Progenitor cell of endocrine pancreas (in vitro differentiated cells): Measurements from ENCODE around the gene DLEU7. TPM values are rescaled to one million over a fixed set of nuclear protein-coding genes. Genes with fewer than 3 reads are reported as not detected.

Experiments used
- DNase-seq: peaks from one replicate; pipeline ENCODE4 v3.0.0; 2021; ENCODE audit warnings: low spot score; ENCODE audit not compliant: unreplicated experiment
- H3K27ac Mint-ChIP-seq: 2 replicates; pipeline ENCODE4 v1.8.0; 2021; ENCODE audit warnings: mild to moderate bottlenecking, moderate library complexity, mixed read lengths
- H3K27me3 Mint-ChIP-seq: 2 replicates; pipeline ENCODE4 v1.8.0; 2021; ENCODE audit warnings: mixed read lengths
- H3K36me3 Mint-ChIP-seq: 2 replicates; pipeline ENCODE4 v1.8.0; 2022; ENCODE audit warnings: mixed read lengths; ENCODE audit not compliant: insufficient read depth
- H3K4me1 Mint-ChIP-seq: 2 replicates; pipeline ENCODE4 v1.8.0; 2021; ENCODE audit warnings: low read depth, mixed read lengths
- H3K4me3 Mint-ChIP-seq: 2 replicates; pipeline ENCODE4 v1.8.0; 2021; ENCODE audit warnings: low read depth, mild to moderate bottlenecking, moderate library complexity, mixed read lengths
- H3K9me3 Mint-ChIP-seq: 2 replicates; pipeline ENCODE4 v1.8.0; 2021; ENCODE audit warnings: low read depth, mixed read lengths
- CTCF ChIP-seq: fragments of 200-600 bp; sonication (generic); IDR thresholded peaks from one replicate; pipeline ENCODE4 v1.5.0; 2021; ENCODE audit warnings: antibody characterized with exemption, mild to moderate bottlenecking; ENCODE audit not compliant: unreplicated experiment
- total RNA-seq: library from RNA; stranded (reverse); gene quantifications from 2 replicates; pipeline ENCODE4 v1.2.1, GENCODE V29; 2021

DLEU7 gene
- total RNA-seq, 1 donor from 2014 or later: 0.50 TPM

- Mint-ChIP-seq H3K4me1 (no peaks in the 10 kb centered on the region), H3K27ac (no peak overlapping the region), H3K36me3 (peaks cover 9% of the 10 kb centered on the region), H3K27me3 (no peaks in the 10 kb centered on the region), H3K9me3 (peaks cover 4% of the 10 kb centered on the region), H3K4me3 (no peak overlapping the region)
- DNase-seq: no peak
- no peak for TF ChIP-seq CTCF
Observed at GRCh38 chr13:50829226-50829625, 14.3 kb downstream of the DLEU7 start.

- H3K27ac Mint-ChIP-seq: no peak overlapping the region
- no peaks in the 10 kb centered on the region for H3K4me1 Mint-ChIP-seq
- no peak for DNase-seq
- H3K9me3 Mint-ChIP-seq: no peaks in the 10 kb centered on the region
- H3K27me3 Mint-ChIP-seq: no peaks in the 10 kb centered on the region
- TF ChIP-seq CTCF: no peak
- no peaks in the 10 kb centered on the region for H3K36me3 Mint-ChIP-seq
- no peak overlapping the region for H3K4me3 Mint-ChIP-seq
Observed at GRCh38 chr13:50826035-50826434, 17.5 kb downstream of the DLEU7 start.

- no peaks in the 10 kb centered on the region for H3K27me3 Mint-ChIP-seq
- H3K36me3 Mint-ChIP-seq: no peaks in the 10 kb centered on the region
- no peak for TF ChIP-seq CTCF
Observed at GRCh38 chr13:50812242-50812641, 31.2 kb downstream of the DLEU7 start.

DNA sequence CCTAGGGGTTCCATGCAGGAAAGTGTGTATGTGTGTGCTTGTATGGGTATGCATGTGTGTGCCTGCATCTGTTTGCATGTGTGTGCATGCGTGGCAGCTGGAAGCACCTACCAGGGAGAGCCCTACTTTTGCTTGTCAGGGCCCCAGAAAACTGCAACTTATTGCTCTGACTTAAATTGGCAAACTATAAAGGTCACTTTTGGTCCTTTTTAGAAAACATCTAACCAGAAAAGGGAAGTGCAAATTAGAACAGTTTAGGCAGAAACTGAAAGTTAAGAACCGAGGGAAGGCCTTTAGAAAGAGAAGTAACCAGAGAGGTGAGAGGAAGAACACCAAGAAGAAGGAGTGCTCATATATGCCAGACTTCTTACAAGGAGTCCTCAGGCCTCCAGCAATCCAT lies 32.5 kb downstream of the DLEU7 start:
- TF ChIP-seq CTCF: no peak
- Mint-ChIP-seq H3K4me3 (no peak overlapping the region), H3K27ac (no peak overlapping the region), H3K27me3 (no peaks in the 10 kb centered on the region), H3K9me3 (no peaks in the 10 kb centered on the region), H3K36me3 (peaks cover under 1% of the 10 kb centered on the region), H3K4me1 (peaks cover 19% of the 10 kb centered on the region)
- no peak for DNase-seq

More at GRCh38 chr13:50812242-50812641, 31.2 kb downstream of the DLEU7 start:
- H3K27ac Mint-ChIP-seq: no peak overlapping the region
- DNase-seq: no peak
- H3K4me3 Mint-ChIP-seq: no peak overlapping the region
- no peaks in the 10 kb centered on the region for H3K9me3 Mint-ChIP-seq
- H3K4me1 Mint-ChIP-seq: peaks cover 20% of the 10 kb centered on the region

GRCh38 chr13:50810468-50810867 lies 33.0 kb downstream of the DLEU7 start:
- no peak overlapping the region for H3K4me3 Mint-ChIP-seq
- no peaks in the 10 kb centered on the region for H3K27me3 Mint-ChIP-seq
- H3K4me1 Mint-ChIP-seq: peaks cover 16% of the 10 kb centered on the region
- H3K27ac Mint-ChIP-seq: no peak overlapping the region
- H3K36me3 Mint-ChIP-seq: peaks cover 3% of the 10 kb centered on the region
- TF ChIP-seq CTCF: no peak
- DNase-seq: no peak
- peaks cover 2% of the 10 kb centered on the region for H3K9me3 Mint-ChIP-seq
